Esophagus squamous epithelium (tissue), 5 donors: ENCODE results near the gene HORMAD2. TPM values are rescaled to one million over a fixed set of nuclear protein-coding genes. Genes with fewer than 3 reads are reported as not detected.

Experiments used
- DNase-seq: peaks from one replicate; lab custom pipeline; 2025; lab: John Stamatoyannopoulos, UW
- H3K27ac ChIP-seq, 4 donors: fragments of 200-600 bp; sonication (generic); one replicate each; pipeline ENCODE4 v1.5.1; 2016 to 2019; ENCODE audit warnings: mild to moderate bottlenecking in 1 of 4
- H3K27me3 ChIP-seq, 4 donors: fragments of 200-600 bp; sonication (generic); 1 replicate in 3 of 4; 2 replicates in 1 of 4; pipeline versions ENCODE4 v1.5.1 to v1.6.0; 2017 to 2021; ENCODE audit warnings: antibody characterized with exemption in 1 of 4
- H3K36me3 ChIP-seq, 3 donors: fragments of 200-600 bp; sonication (generic); one replicate each; pipeline ENCODE4 v1.5.1; 2016 to 2019
- H3K4me1 ChIP-seq, 3 donors: fragments of 200-600 bp; sonication (generic); one replicate each; pipeline ENCODE4 v1.5.1; 2017 to 2019
- H3K4me3 ChIP-seq, 4 donors: fragments of 200-600 bp; sonication (generic); 1 replicate in 3 of 4; 2 replicates in 1 of 4; pipeline ENCODE4 v1.5.1; 2016 to 2019; ENCODE audit warnings: mild to moderate bottlenecking in 2 of 4, moderate library complexity in 1 of 4
- H3K9me3 ChIP-seq, 3 donors: fragments of 200-600 bp; sonication (generic); one replicate each; pipeline ENCODE4 v1.5.1; 2016 to 2019
- CTCF ChIP-seq, 6 experiments: fragments of 450-650 bp in 4 of 6; fragments of 200-600 bp in 2 of 6; sonication (generic) in 2 of 6; IDR thresholded peaks; one replicate each; pipeline ENCODE4 v1.5.1; 2016 to 2019; ENCODE audit warnings: antibody characterized with exemption in 6 of 6, mild to moderate bottlenecking in 4 of 6, moderate library complexity in 4 of 6
- POLR2A ChIP-seq, 4 donors: fragments of 450-650 bp; IDR thresholded peaks; one replicate each; pipeline ENCODE4 v1.6.1; 2017; ENCODE audit warnings: antibody characterized with exemption in 4 of 4, mild to moderate bottlenecking in 4 of 4, moderate library complexity in 3 of 4
- WGBS, 2 donors: methylation state at CpG; one replicate each; pipeline ENCODE4 v1.1.5; 2018; 5-methylcytosine and 5-hydroxymethylcytosine counted together
- intact Hi-C: fragments of 100-400 bp; cut with DNase I; formaldehyde crosslinking; loops from one replicate; pipeline ENCODE4 v1.15.0; 2022
- total RNA-seq, 4 donors: library from RNA; depleted of rRNA; stranded (reverse); fragments of >200 nt; gene quantifications; one replicate each; pipeline ENCODE4 v1.1.0, GENCODE V29; 2016
- donor health status: DM: yes; HTN: yes; CAD: no.

The HORMAD2 gene
- total RNA-seq, 4 donors from 2014 or later: not detected

GRCh38 chr22:30204015-30204741, 123.9 kb downstream of the HORMAD2 start:
- TF ChIP-seq CTCF (IDR thresholded peaks at IDR 0.05) (no peak), POLR2A (IDR thresholded peaks at IDR 0.05) (no peak)
- Histone ChIP-seq H3K4me3 (no peak overlapping the region), H3K9me3 (no peaks in the 10 kb centered on the region), H3K36me3 (no peaks in the 10 kb centered on the region), H3K27ac (peak overlapping the region; percentile 3 to 82 (median 70)), H3K4me1 (peaks cover 12 to 81% (median 58%) of the 10 kb centered on the region in 3 donors), H3K27me3 (peaks cover 0 to 10% (median 0%) of the 10 kb centered on the region in 4 donors)
- 31 to 53% methylated on average over 5 to 7 of the region's 7 CpGs for WGBS, 2 donors
- no peak for DNase-seq
- intact Hi-C loops: no loop called here

GRCh38 chr22:30204742-30205111, 124.5 kb downstream of the HORMAD2 start:
- Histone ChIP-seq H3K9me3 (no peaks in the 10 kb centered on the region), H3K27ac (peak overlapping the region; percentile 3 to 82 (median 70)), H3K4me1 (peaks cover 12 to 87% (median 59%) of the 10 kb centered on the region in 3 donors), H3K4me3 (no peak overlapping the region), H3K27me3 (peaks cover 0 to 10% (median 0%) of the 10 kb centered on the region in 4 donors), H3K36me3 (no peaks in the 10 kb centered on the region)
- intact Hi-C loops: no loop called here
- TF ChIP-seq CTCF (IDR thresholded peaks at IDR 0.05) (no peak), POLR2A (IDR thresholded peaks at IDR 0.05) (no peak)
- WGBS, 2 donors: 13 to 47% methylated on average over 10 of the region's 10 CpGs
- DNase-seq: no peak

GRCh38 chr22:30205281-30206115, 125.2 kb downstream of the HORMAD2 start:
- peak overlapping the region; percentile 3 to 82 (median 70) for H3K27ac ChIP-seq
- no peaks in the 10 kb centered on the region for H3K9me3 ChIP-seq
- H3K36me3 ChIP-seq: no peaks in the 10 kb centered on the region
- intact Hi-C loops: no loop called here
- 47 to 49% methylated on average over 17 to 19 of the region's 25 CpGs for WGBS, 2 donors
- H3K4me3 ChIP-seq: no peak overlapping the region
- no peak for TF ChIP-seq POLR2A (IDR thresholded peaks at IDR 0.05)
- TF ChIP-seq CTCF (IDR thresholded peaks at IDR 0.05): no peak
- DNase-seq: no peak
- peaks cover 0 to 10% (median 0%) of the 10 kb centered on the region in 4 donors for H3K27me3 ChIP-seq
- H3K4me1 ChIP-seq: peaks cover 12 to 94% (median 64%) of the 10 kb centered on the region in 3 donors

- Histone ChIP-seq H3K27me3 (peaks cover 0 to 10% (median 0%) of the 10 kb centered on the region in 4 donors), H3K9me3 (no peaks in the 10 kb centered on the region), H3K27ac (peak overlapping the region; percentile 13 to 82 (median 61)), H3K36me3 (no peaks in the 10 kb centered on the region), H3K4me1 (peaks cover 12 to 96% (median 61%) of the 10 kb centered on the region in 3 donors), H3K4me3 (no peak overlapping the region)
- DNase-seq: no peak
- TF ChIP-seq CTCF (IDR thresholded peaks at IDR 0.05) (no peak), POLR2A (IDR thresholded peaks at IDR 0.05) (no peak)
- 36 to 37% methylated on average over 11 to 16 of the region's 16 CpGs for WGBS, 2 donors
- intact Hi-C loops: no loop called here
Observed at GRCh38 chr22:30206944-30207343, 126.7 kb downstream of the HORMAD2 start.
